ENCODE results near the gene SSTR3.
"Not testable (repeated sequence)": the region's sequence is repeated elsewhere in the genome, so short reads cannot be mapped to it uniquely, and the experiment has no call there.

Gene SSTR3

DNA sequence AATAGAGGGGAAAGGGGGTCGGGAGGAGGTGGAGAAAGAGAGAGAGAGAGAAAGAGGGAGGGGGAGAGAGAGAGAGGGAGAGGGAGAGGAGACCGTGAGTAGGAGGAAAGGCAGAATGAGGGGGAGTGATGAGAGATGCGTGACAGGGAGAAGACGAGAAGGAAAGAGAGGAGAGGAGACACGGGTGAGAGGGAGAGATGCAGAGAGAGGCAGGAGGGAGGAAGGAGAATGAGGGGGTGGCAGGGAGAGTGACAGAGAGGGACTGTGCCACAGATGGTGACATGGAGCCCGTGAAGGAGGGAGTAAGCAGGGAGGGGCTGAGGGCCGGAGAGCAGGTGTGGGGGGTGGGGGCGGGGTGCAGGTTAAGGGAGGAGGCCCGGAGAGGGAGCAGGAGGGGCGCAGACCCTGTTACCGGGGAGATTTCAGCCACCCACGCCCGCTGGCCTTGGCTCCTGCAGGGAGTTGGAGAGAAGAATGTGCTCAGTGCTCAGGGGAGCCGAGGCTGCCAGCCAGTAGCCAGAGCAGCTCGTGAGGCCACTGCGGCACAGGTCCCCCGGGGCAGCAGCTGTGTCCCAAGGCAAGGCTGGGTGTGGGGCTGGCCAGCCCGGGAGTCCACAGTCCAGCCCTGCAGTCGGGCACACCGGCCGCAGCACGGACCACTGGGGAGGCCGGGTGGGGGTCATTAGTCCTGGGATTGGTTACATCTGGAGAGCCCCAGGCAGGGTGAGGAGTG is at the start of gene SSTR3:
Gene SSTR3, minus strand, starts transcription at position 304 of the 733 bp plus-strand sequence. CDS start 4,674 bp downstream, outside the sequence.
- DNase-seq (ENCODE audit: low read depth, low spot score): no peak

DNA sequence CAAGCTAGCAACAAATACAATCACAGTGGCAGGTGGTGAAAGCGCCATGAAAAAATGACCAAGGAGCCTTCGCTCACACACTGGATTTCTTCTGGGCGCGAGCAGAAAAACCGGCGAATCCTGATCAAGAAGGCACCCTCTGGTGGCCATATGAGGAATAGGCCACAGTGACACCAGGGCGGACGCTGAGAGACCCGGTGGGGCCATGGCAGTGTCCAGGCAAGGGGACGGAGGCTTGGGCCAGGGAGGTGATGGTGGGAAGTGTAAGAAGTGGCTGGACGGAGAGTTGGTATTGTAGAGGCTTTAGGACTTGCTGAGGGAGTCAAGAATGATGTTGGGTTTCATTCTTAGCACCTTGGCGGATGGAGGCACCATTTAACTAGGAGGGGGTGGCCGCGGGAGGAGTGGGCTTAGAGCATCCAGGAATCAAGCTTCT is 48.6 kb upstream of the SSTR3 start:
- no peak for DNase-seq (ENCODE audit: low read depth, low spot score)

DNA sequence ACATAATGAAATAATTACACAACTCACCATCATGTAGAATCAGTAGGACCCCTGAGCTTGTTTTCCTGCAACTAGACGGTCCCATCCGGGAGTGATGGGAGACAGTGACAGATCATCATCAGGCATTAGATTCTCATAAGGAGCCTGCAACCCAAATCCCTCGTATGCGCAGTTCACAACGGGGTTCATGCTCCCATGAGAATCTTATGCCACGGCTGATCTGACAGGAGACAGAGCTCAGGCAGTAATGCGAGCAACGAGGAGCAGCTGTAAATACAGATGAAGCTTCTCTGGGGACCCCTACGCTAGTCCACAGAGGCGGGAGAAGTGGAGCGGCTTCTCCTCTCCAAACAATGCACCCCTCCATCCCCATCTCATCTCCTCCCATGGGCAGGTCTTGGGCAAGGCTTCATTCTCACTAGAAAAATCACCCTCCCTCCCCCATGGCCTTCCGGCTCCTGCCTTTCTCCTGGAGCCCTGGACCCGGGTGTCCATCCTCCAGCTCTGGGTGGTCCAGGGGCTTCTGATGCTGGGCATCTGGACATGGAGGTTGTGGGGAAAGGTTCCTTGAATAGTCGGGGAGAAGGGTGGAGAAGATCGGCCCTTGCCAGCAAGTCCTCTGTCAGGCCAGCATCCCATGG is 48.0 kb upstream of the SSTR3 start:
- no peak for DNase-seq (ENCODE audit: low read depth, low spot score)

DNA sequence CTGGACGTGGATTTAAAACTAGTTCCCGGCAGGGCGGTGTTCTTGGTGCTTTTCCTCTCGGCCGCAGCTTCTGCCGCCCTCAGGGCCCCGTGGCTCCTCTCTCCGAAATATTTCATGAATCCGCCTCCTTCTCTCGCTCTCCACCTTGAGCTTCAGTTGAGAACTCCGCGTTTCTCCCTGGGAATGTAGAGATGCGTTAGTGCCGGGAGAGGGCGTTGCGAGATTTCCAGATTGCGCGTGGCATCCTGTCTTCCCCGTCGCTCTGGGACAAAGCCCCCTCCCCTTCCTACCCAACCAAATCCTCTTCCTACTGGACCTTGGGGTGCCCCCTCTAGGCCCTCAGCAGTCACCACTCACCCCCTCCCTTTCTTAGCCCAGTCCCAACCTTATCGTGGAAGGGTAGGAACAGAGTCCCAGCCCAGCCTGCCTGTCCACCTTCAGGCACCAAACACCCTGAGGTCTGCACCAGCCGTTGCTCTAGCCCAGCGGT is 47.3 kb upstream of the SSTR3 start:
- DNase-seq (ENCODE audit: low read depth, low spot score): no peak

DNA sequence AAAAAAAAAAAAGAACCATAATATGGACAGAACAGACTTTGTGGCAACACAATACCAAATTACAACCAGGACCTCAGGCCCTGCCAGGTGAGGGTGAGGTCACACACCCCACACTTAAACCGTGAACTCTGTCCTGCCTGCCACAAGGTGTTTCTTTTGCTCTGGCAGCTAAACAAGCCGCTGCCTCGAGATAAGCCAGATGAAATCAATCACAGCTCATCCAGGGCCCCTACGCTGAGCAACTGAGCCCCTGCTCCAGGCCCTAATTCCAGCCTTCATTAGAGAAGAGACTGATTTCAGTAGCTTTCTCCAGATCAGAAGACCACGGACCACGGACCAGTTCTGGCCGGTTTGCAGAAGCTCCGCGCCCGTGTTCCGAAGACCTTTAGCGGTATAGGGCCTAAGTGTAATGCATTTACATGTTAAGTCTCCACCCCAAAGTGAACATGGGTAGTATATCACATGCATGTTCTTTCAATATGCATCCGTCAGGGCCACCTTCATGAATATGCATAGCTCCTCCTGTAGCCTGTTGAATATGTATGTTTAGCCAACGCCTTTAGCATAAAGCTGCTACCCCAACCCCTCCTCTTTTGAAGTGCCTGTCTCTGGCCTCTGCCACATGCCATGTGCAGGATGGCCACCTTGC is 46.6 kb upstream of the SSTR3 start:
- DNase-seq (ENCODE audit: low read depth, low spot score): no peak

DNA sequence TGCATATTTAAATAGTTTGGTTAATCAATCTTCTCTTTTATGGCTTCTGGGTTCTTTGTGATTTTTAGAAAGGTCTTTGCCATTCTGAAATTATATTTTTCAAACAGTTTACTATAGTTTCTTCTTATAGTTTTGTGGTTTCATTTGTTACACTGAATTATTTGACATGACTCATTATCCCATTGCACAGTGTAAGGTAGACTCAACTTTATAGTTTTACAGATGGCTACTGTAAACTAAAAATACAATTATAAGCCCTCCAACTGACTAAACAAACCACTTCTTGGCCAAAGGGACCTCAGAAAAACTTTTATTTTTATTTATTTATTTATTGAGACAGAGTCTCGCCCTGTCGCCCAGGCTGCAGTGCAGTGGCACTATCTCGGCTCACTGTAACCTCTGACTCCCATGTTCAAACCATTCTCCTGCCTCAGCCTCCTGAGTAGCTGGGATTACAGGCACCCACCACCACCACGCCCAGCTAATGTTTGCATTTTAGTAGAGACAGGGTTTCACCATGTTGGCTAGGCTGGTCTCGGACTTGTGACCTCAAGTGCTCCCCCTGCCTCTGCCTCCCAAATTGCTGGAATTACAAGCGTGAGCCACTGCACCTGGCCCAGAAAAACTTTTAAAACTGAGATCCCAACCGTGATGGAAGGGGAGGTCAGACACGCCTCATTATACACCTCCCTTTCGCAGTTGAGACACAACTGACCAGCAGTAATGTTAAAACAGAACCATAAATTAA is 45.9 kb upstream of the SSTR3 start:
- DNase-seq (ENCODE audit: low read depth, low spot score): no peak

DNA sequence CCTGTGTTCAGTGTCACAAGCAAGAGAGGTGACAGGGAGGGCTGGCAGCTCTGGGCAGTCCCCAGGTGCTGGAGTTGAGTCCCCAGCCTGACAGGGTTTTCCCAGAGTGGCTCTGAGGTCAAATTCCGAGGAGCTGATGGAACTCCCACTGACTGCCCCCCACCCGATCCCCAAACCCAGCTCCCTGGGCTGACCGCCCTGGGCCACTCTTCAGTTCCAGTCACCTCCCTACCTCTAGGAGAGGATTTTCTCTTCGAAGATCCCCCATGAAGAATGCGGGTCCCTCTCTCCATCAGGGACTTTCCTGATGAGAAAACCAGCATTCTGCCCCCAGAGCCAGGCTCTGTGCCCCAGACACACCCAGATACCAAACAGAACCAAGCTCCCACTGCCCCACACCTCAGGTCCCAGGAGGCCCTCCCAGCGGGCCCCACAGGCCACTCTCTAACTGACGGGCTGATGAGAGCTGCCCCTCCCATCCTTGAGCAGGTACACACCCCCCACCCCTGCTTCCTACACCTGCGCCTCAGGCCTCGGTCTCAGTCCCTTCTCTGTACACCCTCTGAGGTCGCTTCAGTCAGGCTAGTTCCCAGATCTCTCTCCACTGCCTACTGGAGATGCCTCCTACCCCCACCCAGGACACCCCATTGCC is 43.9 kb upstream of the SSTR3 start:
- DNase-seq (ENCODE audit: low read depth, low spot score): no peak

DNA sequence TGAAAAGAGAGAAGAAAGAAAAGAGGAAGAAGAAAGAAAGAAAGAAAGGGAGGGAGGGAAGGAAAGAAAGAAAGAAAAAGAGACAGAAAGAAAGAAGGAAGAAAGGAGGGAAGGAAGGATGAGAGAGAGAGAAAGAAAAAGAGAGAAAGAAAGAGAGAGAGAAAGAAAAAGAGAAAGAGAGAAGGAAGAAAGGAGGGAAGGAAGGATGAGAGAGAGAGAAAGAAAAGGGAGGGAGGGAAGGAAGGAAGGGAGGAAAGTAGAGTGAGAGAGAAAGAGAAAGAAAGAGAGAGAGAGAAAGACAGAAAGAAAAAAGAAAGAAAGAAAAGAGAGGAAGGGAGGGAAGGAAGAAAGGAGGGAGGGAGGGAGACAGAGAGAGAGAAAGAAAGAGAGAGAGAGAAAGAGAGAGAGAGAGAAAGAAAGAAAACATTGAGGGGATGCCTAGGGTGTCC is 43.3 kb upstream of the SSTR3 start:
- no peak for DNase-seq (ENCODE audit: low read depth, low spot score)

DNA sequence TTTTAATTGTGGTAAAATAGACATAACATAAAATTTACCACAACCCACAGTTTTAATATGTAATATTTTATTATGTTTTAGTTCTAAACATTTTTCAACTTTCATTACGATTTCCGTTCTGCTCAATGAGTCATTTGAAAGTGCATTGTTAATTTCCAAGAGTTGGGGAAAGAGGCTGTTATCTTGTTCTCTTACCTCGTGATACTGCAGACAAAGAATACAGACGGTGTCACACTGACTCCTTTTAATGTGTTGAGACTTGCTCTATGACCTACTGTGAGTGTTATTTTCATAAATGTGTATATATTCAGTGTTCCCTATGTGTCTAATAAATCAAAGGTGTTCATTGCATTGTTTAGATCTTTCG is 42.6 kb upstream of the SSTR3 start:
- no peak for DNase-seq (ENCODE audit: low read depth, low spot score)

DNA sequence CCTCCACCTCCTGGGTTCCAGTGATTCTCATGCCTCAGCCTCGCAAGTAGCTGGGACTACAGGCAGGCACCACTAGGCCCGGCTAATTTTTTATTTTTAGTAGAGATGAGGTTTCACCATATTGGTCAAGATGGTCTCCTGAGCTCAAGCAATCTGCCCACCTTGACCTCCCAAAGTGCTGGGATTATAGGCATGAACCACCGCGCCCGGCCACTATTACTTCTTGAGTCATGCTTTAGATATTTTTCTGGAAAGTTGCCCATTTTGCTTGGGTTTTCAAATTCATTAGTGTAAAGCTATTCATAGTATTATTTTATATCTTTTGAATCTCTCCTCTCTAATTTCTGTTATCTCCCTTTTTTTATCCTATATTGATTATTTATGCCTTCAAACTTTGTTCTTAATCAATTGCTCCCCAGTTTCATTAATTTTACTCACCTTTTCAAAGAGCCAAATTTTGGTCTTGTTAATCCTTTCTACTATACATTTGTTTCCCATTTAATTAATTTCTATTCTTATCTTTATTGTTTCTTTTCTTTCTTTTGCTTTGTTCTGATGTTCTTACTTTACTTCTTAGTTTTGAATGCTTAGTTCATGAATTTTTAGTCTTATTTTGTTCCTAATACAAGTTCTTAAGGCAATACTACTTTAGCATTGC is 42.1 kb upstream of the SSTR3 start:
- no peak for DNase-seq (ENCODE audit: low read depth, low spot score)

DNA sequence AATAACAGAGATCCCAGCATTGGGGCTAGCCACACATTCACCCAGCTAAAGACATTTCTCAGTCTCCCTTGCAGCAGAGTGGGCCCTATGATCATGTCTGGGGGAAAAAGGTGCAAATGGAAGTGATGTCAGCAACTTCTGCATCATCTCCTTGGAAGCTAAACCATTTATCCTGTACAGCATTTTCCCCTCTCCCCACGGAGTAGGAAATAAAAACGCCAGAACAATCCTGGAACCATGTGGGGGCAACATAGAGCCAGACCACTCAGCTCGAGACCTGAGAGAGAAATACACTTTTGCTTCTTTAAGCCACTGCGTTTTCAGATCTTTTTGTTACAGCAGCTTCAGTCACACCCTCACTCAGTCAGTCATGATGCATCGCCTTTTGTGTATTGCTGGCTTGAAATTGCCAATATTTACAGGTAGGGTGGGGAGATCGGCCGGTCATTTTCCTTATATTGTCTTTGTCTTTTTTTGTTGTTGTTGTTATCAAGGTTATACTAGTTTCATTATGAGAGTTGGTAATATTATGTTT is 40.9 kb upstream of the SSTR3 start:
- no peak for DNase-seq (ENCODE audit: low read depth, low spot score)

DNA sequence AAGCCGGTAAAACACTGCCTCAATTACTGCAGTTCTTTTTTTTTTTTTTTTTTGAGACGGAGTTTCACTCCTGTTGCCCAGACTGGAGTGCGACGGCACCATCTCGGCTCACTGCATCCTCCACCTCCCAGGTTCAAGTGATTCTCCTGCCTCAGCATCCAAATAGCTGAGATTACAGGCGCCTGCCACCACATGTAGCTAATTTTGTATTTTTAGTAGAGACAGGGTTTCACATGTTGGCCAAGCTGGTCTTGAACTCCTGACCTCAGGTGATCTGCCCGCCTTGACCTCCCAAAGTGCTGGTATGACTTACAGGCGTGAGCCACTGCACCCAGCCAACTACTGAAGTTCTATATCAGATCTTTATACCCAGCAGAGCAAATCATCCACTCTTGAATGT is 39.6 kb upstream of the SSTR3 start:
- not testable (repeated sequence) for DNase-seq (ENCODE audit: low read depth, low spot score)

DNA sequence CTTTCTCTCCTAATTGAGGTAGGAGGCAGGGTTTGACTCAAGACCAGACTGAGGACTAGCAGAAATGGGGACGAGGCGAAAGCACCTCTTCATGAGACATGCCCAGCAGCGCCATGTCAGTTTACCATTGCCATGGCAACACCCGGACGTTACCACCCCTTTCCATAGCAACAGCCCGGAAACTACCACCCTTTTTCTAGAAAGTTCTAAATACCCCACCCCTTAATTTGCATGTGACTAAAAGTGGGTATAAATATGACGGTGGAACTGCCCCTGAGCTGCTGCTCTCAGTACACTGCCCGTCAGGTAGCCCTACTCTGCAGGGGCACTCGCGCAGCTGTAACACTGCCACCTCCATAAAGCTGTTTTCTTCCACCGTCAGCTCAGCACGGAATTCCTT is 37.7 kb upstream of the SSTR3 start:
- DNase-seq (ENCODE audit: low read depth, low spot score): no peak

DNA sequence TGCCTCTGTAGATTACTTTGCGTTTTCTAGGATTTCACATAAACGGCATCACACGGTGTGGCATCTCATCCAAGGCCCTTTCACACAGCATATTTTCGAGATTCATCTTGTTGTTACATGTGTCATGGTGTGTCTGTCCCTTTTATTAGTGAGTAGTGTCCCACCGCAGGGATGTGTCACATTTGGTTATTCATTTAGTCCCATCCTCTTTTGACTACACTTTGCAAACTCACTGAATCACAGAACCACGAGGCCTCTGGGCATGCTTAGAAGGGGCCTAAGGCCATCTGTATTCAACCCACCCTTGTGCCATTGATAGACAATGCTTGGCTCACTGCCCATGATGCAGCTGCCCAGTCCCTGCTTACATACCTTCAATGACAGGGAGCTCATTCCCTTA is 36.0 kb upstream of the SSTR3 start:
- DNase-seq (ENCODE audit: low read depth, low spot score): no peak

DNA sequence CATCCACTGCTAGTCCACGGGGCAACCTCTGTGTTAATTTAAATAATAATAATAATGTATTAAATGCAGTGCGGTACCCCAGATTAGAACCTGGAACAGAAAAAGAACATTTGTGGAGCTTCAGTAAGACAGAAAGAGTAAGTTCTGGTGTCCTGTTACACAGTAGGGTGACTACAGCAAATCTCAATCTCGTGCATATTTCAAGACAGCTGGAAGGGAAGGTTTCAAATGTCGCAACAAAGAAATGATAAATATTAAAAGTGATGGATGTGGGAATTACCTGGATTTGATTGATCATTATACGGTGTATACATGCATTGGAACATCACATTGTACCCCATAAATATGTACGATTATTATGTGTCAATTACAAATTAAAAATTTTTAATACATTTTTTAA is 33.5 kb upstream of the SSTR3 start:
- no peak for DNase-seq (ENCODE audit: low read depth, low spot score)

DNA sequence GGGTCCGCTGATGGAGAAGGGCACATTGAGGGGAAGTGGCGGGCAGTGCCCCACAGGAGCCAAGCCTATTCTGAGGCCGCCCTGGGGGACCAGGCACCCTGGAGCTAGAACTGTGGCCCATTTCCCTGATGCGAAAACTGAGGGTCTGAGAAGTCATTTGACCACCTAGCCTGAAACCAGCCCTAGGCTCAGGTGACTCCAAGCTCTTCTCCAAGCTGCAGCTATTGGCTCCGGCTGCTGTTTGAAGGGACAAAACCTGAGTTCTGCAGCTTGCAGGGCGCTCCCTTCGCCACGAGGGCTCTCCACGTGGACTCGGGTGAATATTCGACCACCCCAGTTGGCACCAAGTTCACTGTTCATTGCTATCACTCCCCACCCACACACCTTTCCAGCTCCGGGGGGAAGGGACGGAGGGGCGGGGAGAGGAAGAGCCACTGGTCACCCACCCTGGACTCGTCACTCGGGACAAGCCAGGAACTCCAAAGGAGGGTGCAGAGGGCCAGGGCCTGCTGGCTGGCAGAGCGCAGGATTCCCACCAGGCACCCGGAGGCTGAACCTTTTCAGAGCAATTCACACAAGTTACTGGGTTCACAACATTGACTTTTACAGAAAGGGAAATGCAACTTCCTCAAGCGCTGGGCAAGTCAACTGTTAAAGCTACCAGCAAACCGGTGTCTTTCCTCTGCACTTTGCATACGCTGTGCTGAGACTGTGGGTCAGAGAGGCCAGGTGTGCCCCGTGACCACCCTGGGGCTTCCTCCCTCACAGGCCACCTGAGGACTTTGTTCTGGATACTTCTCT is 32.8 kb upstream of the SSTR3 start:
- no peak for DNase-seq (ENCODE audit: low read depth, low spot score)

DNA sequence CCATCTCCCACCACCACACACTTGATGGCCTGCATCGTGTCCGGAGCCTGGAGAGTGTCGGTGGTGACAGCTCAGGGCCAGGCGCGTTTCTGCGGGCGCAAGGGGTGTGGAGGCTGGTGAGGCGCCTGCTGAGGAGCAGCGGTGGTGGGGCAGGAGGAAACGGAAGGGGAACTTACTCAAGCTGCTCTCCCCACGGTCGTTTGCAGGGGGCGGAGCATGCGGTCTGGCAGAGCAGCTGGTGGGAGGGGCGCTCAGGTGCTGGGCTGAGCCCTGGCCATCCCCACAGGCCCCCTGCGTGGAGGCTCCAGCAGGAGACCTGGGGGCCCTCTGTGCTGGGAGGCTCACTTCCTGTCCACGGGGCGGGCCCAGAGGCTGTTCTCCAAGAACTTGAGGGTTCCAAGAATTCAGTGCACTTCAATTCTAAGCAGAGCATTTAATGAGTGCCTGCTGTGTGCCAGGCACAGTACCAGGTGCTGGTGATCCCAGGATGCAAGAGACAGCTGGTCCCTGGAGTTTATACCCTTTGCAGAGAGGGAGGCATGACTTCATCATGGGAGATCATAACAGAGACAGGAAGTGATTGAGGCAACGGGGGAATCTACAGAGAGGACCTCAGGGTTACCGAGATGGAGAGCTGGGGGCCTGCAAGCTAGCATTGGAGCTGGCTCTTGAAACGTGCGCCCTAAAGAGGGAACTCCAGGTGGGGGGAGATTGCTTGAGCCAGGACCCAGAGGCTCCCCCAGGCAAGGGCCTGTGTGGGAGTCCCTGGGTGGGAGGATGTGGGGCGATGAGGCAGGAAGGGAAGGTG is 32.0 kb upstream of the SSTR3 start, which contains the start of gene RAC2:
Gene RAC2, minus strand, starts transcription at position 156 of the 808 bp plus-strand sequence. Its CDS starts 121 bp downstream, at position 35.
- peak; percentile 79 for DNase-seq (ENCODE audit: low read depth, low spot score)

DNA sequence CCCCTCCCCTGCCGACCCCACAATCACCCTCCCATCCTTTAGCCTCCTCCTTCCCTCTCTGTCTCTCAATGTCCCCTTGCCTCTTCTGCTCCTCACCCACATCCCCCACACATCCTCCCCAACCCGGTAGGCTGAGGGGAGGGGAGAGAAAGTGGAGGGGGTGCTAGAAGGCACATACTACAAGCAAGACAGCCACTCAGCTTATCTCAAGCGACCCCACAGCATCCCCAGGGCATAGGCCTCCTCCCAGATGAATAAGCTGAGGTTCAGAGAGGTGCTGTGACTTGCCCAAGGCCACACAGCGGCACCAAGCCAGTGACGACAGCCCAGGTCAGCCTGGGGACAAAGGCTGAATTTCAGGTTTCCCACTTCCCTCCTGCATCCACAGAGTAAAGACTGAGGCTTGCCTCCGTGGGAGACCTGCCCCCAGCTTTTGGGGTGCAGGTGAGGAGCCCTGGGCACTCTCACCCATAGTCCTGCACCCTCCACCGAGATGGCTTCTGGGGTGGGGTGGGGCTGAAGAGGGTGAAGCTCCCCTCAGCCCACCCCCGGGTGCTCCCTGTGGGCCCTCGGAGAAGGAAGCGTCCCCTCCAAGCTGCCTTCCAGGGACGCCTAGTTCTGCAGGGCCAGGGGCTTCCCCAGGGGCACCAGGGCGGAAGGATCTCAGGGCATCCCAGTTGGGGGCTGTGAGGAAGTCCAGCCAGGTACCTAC is 31.3 kb upstream of the SSTR3 start:
- no peak for DNase-seq (ENCODE audit: low read depth, low spot score)
